Epithelial cell of esophagus (primary cell): ENCODE measurements around the gene MYEF2.

Experiments
- DNase-seq: peaks from one replicate; pipeline ENCODE4 v3.0.0; 2010; ENCODE audit warnings: low read depth
- H3K4me3 ChIP-seq: 2 replicates; pipeline ENCODE4 v1.5.1; 2011; ENCODE audit warnings: mild to moderate bottlenecking, low read length, control low read depth
- CTCF ChIP-seq: IDR thresholded peaks from 2 replicates; pipeline ENCODE4 v1.5.1; 2011; ENCODE audit warnings: low read depth, mild to moderate bottlenecking, low read length, control low read depth, inconsistent platforms; ENCODE audit not compliant: insufficient read depth; ENCODE audit errors: missing control alignments

MYEF2 gene

GRCh38 chr15:48086576-48086975 is 91.5 kb downstream of the MYEF2 start:
- TF ChIP-seq CTCF = no peak
- H3K4me3 ChIP-seq = no peak overlapping the region
- DNase-seq = no peak

GRCh38 chr15:48086133-48086532 is 92.0 kb downstream of the MYEF2 start:
- no peak overlapping the region for H3K4me3 ChIP-seq
- DNase-seq = peak; percentile 68
- TF ChIP-seq CTCF = no peak

GRCh38 chr15:48085591-48085930 is 92.5 kb downstream of the MYEF2 start:
- no peak for DNase-seq
- no peak overlapping the region for H3K4me3 ChIP-seq
- TF ChIP-seq CTCF = no peak

GRCh38 chr15:48084759-48085590 is 93.1 kb downstream of the MYEF2 start:
- H3K4me3 ChIP-seq = no peak overlapping the region
- peak; percentile 78 for TF ChIP-seq CTCF
- peak; percentile 58 for DNase-seq
